ENCODE results near the gene TRPM2.
"Not testable (repeated sequence)": the region's sequence is repeated elsewhere in the genome, so short reads cannot be mapped to it uniquely, and the experiment has no call there.

TRPM2 gene

DNA sequence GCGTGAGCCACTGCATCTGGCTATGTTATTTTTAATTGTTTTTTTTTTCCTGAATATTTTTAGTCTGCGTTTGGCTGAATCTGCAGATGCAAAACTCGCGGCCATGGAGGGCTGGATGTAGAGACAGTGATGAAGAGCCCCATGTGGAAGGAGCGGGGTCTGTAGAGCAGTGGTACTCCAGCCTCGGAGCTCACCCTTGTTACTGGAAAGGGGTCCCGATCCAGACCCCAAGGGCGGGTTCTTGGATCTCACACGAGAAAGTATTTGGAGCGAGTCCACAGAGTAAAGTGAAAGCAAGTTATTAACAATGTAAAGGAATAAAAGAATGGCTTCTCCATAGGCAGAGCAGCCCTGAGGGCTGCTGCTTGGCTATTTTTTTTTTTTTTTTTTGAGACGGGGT, 2.7 kb downstream of the TRPM2 start:
- no peak for DNase-seq

DNA sequence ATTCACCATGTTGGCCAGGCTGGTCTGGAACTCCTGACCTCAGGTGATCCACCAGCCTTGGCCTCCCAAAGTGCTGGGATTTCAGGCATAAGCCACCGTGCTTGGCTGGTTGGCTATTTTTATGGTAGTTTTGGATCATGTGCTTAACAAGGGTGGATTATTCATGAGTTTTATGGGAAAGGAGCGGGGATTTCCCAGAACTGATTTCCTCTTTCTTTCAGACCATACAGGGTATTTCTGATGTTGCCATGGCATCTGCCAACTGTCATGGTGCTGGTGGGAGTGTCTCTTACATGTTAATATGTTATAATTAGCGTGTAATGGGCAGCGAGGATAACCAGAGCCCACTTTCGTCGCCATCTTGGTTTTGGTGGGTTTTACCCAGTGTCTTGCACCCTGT, 3.2 kb downstream of the TRPM2 start:
- no peak for DNase-seq

DNA sequence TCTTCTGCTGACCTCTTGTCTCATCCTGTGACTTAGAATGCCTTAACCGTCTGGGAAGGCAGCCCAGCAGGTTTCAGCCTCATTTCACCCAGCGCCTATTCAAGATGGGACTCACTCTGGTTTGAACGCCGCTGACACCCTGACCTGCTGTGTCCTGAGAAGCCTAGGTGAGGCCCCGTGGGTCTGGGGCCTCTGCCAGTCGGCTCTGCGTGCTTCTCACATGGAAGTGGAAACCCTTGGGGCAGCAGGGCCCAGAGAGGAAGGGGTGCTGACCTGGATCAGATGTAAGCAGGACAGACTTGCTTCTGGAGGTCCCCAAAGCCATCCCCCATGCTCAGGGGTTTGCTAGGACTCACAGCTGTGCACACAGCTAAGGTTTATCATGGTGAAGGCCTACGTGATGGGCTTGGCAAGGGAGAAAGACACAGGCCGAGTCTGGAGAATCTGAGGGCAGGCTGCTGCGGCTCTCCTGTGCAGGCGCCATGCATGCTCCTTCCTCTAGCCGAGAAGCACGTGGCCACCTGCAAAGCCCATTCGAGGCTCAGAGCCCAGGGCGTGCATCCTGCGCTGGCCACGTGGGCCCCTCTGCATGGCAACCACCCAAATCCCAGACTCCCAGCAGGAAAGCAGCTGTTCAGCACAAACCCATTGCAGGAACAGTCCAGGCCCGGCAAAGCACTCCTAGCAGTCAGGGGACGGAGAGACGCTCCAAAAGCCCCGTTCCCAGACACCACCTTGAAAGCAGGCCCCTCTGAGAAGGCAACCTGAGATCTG, 3.8 kb downstream of the TRPM2 start:
- no peak for DNase-seq

DNA sequence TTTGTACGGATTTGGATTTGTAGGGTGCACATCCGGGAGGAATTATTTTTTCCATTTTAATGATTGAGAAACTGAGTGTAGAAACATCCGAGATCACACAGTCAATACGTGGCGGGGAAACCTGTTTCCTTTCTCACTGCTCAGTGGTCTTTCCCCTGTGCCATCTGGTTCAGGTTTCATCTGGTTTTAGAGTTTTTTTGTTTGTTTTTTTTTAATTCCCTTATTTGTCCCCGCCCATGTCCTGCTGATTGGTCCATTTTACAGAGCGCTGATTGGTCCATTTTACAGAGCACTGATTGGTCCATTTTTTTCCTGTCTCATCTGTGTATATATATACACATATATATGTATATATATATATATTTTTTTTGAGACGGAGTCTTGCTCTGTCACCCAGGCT, 6.0 kb downstream of the TRPM2 start:
- DNase-seq = no peak

DNA sequence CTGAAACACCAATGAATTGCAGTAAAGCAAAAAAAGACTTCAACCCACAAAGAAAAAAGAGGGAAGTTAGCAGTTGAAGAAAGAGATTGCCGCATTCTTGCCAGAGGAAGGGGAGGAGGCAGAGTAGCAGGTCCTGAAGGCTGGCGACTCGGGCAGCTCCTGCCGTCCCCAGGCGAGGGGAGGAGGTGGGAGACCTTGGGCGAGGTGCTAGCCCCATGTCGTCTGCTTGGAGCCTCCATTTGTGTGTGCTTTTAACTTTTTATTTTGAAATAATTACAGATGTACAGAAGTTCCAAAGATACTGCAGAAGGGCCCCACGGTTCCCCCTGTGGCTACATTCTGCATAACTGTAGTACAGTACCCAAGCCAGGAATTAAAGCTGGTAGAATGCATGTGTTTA, 6.7 kb downstream of the TRPM2 start:
- DNase-seq = no peak

DNA sequence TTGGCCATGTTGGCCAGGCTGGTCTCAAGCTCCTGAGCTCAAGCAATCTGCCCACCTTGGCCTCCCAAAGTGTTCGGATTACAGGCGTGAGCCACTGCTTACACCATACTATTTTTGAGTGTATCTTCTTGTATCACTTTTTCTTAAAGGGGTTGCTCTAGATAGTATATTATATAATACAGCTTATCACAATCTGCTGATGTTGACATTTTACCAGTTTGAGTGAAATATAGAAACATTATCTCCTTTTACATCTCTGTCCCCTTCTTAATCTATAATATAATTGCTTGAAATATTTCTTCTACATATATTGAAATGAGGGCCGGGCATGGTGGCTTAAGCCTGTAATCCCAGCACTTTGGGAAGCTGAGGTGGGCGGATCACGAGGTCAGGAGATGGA, 8.5 kb downstream of the TRPM2 start:
- not testable (repeated sequence) for DNase-seq

DNA sequence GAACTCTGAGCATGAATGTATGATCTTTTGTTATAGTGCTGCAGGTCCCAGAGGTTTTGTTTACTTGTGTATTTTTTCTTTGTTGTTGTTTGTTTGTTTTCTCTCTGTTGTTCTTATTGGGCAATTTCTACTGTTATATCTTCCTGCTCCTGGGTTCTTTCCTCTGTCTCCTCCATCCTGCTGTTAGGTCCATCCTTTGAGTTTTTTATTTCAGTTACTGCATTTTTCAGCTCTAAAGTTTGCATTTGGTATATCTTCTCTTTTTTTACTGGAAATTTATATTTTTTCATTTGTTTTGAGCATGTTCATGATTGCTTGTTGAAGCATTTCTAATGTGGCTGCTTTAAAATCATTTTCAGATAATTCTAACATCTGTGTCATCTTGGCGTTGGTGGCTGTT, 9.9 kb downstream of the TRPM2 start:
- DNase-seq = no peak

DNA sequence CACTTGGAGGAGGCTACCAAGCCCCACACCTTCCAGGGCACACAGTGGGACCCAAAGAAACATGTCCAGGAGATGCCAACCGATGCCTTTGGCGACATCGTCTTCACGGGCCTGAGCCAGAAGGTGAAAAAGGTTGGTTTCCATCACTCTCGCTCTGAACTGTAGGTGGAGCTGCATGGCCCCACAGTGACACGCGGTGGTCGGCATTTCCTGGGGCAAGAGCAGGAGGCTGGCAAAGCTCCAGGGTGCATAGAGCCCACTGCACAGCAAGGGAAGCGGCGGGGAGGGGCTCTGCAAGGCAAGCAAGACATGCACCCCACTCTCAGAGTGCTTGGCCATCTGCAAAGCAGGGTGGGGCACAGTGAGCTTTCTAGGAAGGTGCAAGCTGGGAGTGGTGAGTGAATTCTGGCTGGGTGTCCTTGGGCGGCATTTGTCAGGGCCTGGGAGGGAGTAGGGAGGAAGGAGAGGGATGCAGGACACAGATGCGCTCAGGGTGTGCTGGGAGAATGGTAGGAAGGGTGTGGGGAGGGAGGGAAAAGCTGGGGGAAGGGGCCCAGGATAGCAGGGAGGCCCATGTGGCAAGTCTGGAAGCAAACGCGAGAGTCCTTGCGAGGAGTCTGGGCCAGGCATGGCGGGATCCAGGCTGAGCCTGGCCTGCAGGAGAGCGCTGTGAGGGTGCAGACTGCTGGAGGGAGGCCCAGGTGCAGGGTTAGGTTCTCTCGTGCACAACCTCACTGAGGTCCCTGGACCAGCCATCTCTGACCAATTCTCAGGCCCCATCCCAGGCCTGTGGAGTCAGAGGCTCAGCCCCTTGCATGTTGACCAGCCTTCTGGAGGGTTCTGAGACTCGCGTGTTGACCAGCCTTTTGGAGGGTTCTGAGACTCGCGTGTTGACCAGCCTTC, 11.0 kb downstream of the TRPM2 start:
- DNase-seq = no peak

DNA sequence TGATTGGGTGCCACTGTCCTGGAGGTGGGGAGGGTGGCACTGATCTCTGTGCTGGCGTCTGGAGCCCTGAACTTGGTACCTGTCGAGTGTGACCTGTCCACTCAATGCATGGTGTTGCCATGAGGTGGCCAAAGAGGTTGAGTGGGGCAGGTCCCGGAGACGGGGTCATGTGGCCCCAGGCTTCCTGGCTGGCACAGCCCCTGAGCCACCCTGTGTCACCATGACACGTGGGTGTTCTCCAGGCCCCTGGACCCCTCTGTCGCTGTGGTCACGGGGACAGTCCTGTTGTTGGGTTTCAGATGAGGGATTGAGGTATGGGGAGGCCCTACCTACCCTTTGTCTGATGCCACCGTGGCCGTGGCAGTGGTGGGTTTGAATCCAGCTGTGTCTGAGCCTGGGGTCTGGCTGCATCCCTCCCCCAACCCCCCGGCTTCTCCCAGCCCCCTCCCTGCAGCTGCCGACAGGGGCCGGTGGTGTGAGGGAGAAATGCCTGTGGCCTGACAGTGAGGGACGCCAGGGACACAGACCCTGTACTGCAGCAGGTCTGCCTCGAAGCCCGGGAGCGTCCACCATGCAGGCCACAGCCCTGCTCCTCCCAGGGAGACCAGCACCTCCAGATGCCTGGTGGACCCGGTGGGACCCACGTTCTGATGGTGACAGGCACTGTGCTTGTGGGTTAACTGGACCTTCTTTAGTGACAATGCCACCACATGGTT, 12.0 kb downstream of the TRPM2 start:
- no peak for DNase-seq

DNA sequence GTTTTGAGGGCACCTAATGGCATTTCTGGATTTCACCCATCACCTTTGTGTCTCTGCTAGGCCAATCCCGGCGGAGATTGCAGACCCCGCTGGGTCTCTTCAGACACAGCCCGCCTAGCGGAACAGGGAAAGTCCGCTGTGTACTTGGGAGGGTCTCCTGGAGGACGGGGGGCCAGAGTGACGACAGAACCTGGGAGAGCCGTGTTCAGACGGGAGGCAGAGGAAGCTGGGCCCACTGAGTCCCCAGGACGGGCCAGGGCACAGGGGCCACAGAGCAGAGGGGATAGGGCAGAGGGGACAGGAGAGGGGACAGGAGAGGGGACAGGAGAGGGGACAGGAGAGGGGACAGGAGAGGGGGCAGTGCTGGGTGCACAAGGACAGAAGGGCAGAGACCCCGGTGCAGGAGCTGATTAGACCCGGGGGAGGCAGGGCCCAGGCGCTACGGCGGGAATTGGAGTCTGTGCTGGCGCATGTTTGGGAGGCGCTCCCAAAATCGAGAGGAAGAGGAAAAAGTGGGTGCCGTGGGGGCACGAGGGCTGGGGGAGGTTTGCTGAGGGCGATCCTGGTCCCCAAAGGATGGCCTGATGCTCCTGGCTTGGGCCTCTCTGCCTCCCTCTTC, 12.7 kb downstream of the TRPM2 start:
- DNase-seq = no peak

DNA sequence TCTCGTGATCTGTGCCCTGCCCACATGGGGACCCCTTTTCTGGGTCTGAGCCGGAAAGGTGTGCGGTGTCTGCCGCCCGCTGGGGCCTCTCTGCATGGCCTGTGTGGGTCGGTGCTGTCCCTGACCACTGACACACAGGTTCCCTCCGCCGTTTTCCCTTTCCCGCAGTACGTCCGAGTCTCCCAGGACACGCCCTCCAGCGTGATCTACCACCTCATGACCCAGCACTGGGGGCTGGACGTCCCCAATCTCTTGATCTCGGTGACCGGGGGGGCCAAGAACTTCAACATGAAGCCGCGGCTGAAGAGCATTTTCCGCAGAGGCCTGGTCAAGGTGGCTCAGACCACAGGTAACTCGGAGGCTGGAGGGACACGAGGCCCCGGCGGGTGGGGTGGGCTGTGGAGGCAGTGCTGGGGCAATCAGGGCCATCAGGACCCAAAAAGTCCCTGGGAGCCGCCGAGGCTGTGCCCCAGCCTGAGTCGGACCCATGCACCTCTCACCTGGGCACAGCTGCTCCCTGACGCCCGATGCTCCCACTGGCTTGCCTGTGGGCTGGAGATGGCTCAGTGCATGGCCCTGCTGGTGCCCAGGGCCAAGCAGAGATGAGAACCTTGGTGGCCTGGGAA, 13.3 kb downstream of the TRPM2 start:
- DNase-seq = no peak

DNA sequence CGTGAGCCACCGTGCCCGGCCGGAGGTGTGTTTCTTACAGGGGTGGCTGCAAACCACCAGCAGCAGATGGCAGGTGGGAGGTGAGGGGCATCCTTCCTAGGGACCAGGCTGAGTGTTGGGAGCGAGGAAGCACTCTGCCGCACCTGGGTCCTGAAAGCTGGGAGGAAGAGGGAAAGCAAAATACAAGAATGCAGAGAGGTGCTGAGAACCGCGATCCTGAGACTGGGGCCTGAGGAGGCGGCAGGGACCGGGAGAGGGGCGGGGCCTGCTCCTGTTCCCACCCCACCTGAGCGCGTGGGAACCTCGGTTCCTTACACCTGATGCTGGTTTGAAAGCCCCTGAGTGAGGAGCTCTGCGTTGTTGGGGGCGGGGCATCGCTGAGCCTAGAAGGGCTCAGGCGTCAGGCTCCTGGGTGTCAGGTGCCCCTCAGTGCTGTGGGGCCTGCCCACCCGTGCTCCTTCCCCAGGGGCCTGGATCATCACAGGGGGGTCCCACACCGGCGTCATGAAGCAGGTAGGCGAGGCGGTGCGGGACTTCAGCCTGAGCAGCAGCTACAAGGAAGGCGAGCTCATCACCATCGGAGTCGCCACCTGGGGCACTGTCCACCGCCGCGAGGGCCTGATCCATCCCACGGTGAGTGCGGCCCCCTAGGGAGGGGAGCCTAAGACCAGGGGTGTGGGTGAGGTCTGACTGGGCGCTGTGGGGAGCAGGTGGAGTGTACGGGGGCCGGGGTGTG, 15.5 kb downstream of the TRPM2 start:
- DNase-seq = no peak

DNA sequence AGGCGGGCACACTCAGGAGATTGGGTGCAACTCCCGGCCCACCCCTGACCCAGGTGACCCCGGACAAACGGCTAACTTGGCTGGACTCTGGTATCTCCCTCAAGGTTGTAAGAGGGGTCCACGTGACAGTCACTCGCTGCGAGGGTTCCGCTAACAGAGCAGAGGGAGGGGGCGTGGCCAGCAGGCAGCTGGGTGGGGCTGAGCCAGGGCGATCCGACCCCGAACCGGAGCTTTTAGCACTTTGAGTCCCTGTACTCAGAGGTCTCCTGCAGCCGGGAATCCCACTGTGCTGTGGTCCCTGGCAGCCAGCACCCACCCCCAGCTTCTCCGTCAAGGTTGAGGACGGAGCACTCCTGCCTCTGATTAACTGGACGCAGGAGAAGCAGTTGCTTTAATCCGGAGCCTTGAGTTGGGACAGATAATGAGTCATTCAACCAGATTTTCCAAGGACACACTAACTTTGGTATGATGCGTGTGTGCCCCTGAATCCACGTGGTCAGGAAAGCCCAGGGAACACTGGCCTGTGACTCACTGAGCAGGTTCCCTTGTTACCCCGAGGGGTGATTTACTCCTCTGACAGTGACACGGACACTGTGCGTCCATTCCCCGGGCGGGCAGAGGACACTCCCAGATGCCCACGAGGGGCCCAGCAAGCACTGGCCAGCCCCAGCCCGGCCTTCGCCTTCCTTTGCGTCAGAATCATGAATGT, 16.8 kb downstream of the TRPM2 start:
- DNase-seq = no peak

DNA sequence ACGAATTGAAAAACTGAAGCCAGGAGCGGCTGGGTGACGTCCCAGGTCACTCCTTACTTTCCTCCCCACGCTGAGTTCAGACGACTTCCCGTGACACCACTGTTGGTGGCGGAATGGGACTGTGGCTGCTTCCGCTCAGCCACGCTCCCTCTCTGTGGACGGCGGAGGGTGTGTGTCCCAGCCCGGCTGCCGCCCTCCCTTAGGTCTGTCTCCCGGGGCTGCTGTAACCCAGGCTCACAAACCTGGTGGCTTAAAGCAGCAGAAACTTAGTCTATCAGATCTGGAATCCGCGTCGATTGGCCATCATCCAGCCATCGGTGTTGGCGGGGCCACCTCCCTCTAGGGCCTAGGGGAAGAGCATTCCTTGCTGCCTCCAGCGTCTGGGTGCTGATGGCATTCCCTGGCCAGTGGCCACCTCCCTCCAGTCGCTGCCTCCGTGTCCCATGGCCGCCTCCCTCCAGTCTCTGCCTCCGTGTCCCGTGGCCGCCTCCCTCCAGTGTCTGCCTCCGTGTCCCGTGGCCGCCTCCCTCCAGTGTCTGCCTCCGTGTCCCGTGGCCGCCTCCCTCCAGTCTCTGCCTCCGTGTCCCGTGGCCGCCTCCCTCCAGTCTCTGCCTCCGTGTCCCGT, 17.5 kb downstream of the TRPM2 start:
- no peak for DNase-seq

DNA sequence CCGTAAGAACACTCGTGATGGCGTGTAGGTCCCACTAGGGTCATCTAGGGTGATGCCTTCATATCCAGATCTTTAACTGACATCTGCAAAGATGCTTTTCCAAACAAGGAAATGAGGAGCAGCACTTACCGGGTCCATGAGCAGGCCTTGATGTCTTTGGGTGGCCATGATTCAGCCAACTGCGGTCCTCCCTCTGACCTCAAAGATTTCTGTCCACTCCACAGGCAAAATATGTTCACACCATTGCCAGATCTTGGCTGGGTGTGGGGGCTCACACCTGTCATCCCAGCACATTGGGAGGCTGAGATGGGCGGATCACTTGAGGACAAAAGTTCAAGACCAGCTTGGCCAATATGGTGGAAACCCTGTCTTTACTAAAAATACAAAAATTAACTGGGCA, 18.2 kb downstream of the TRPM2 start:
- no peak for DNase-seq

DNA sequence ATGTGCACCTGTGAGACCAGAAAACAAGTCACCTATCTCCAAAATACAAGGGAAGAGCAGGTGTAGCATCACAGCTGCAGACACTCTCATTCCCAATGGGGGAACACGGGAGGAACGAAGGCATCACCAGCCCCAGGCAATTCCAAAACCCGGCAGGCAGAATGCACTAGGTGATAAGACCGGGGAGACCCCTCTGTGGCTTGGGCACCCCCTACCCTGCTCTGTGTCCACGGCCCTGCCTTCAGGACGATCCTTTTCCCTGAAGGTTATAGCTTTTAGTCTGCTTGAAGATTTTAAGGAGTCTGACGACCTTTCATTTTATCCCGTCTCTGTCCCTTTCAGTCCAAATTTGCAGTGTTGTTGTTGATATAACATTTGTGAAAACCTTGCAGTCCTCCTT, 19.2 kb downstream of the TRPM2 start:
- no peak for DNase-seq

DNA sequence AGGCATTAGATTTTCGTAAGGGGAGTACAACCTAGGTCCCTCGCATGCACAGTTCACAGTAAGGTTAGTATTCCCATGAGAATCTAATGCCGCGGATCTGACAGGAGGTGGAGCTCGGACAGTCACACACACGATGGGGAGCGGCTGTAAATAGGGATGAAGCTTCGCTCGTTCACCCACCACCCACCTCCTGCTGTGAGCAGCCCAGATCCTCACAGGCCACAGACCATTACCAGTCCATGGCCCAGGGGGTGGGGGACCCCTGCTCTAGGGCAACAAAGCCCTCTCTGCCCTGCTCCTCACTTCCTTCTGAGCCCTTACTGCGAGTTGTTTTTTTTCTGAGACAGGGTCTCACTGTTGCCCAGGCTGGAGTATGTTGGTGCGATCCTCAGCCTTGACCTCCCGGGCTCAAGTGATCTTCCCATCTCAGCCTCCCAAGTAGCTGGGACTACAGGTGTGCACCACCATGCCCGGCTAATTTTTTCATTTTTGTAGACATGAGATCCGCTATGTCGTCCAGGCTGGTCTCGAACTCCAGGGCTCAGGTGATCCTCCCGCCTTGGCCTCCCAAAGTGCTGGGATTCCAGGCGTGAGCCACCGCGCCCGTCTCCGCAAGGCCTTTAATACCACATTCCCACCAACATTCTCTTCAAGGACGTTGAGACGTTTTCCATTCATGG, 21.3 kb downstream of the TRPM2 start:
- DNase-seq = no peak

DNA sequence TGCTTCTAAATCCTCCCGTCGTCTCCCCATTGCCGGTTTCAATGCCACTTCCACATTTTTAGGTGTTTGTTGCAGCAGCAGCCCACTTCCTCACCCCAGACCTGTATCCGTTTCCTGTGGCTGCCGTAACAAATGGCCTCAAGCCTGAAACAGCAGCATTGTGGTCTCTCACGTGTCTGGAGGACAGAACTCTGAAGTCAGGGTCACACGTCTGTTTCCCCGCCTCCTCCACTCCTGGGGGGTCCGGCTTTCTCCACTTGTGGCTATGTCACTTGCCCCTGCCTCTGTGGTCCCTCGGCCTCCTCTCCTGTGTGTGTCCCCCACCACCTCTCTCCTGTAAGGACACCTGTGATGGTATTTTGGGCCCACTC, 21.8 kb downstream of the TRPM2 start:
- no peak for DNase-seq

DNA sequence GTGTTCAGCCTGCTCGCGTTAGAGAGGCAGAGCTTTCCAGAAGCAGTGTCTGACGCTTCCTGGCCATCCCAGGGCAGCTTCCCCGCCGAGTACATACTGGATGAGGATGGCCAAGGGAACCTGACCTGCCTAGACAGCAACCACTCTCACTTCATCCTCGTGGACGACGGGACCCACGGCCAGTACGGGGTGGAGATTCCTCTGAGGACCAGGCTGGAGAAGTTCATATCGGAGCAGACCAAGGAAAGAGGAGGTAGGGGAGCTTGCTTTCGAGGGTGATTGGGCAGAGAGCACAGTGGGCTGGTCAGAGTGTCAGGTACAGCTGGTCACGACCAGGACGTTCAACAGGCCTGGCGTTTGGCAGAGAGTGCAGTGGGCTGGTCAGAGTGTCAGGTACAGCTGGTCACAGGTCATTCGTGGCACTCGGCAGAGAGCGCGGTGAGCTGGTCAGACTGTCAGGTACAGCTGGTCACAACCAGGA, 22.4 kb downstream of the TRPM2 start:
- DNase-seq = no peak

DNA sequence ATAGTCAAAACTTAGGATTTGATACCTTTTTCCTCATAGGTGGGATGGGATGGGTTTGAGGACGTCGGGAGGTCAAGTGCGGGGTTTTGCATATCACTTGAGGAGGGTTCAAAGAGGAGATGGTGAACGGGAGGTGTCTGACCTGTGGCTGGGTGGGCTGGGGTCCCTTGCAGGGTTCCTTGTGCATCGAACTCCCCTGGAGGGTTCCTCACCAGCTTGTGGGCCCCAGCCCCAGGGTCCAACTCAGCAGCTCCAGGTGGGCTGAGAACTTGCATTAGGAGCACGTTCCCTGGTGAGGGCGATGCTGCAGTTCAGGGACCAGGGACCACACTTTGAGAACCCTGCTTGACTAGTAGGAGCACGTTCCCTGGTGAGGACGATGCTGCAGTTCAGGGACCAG, 23.2 kb downstream of the TRPM2 start:
- no peak for DNase-seq
